ENCODE data around the gene NCAPD3. TPM values are rescaled to one million over a fixed set of nuclear protein-coding genes. Genes with fewer than 3 reads are reported as not detected.

NCAPD3 gene
- total RNA-seq, 4 donors from 2014 or later, result 6.2 to 9.6 (median 8.8) TPM

- DNase-seq (ENCODE audit: extremely low spot score), result no peak
- H3K36me3 ChIP-seq, result peaks cover 10 to 99% (median 64%) of the 10 kb centered on the region in 4 donors
- H3K27ac ChIP-seq (replicated peaks in 1 of 4), result peak overlapping the region; percentile 37 to 77 (median 61)
- no peaks in the 10 kb centered on the region for H3K9me3 ChIP-seq
- no peak overlapping the region for H3K4me3 ChIP-seq
- TF ChIP-seq EP300 (IDR thresholded peaks at IDR 0.05) (peak; percentile 26), POLR2A (IDR thresholded peaks at IDR 0.05; ENCODE audit: low read depth) (no peak)
- intact Hi-C loops (cut with DNase I), result loop anchor here (5.0 kb wide), 1 partner anchor 101 kb away; no protein-coding TSS in a partner anchor
- peaks cover 0 to 46% (median 33%) of the 10 kb centered on the region in 4 donors for H3K4me1 ChIP-seq
- H3K27me3 ChIP-seq, result no peaks in the 10 kb centered on the region
- WGBS, result 90% methylated on average over 30 of the region's 30 CpGs
Observed at GRCh38 chr11:134153147-134153905, 70.4 kb downstream of the NCAPD3 start.

- 55% methylated on average over 7 of the region's 9 CpGs for WGBS
- no peak for TF ChIP-seq POLR2A (IDR thresholded peaks at IDR 0.05; ENCODE audit: low read depth)
- peak in 1 of 2 donors; percentile 38 for TF ChIP-seq POLR2AphosphoS5 (IDR thresholded peaks at IDR 0.05)
- H3K27ac ChIP-seq (replicated peaks in 1 of 4), result peak overlapping the region; percentile 37 to 77 (median 61)
- DNase-seq (ENCODE audit: extremely low spot score), result no peak
- H3K4me1 ChIP-seq, result peaks cover 0 to 52% (median 38%) of the 10 kb centered on the region in 4 donors
- intact Hi-C loops (cut with DNase I), result loop anchor here (5.0 kb wide), 1 partner anchor 100 kb away; no protein-coding TSS in a partner anchor
- no peaks in the 10 kb centered on the region for H3K9me3 ChIP-seq
- H3K36me3 ChIP-seq, result peaks cover 10 to 95% (median 63%) of the 10 kb centered on the region in 4 donors
- no peaks in the 10 kb centered on the region for H3K27me3 ChIP-seq
- H3K4me3 ChIP-seq, result no peak overlapping the region
Observed at GRCh38 chr11:134152696-134153095, 71.1 kb downstream of the NCAPD3 start.

GRCh38 chr11:134151083-134151747 lies 72.6 kb downstream of the NCAPD3 start:
- Histone ChIP-seq H3K36me3 (peaks cover 11 to 90% (median 59%) of the 10 kb centered on the region in 4 donors), H3K27ac (replicated peaks in 1 of 4) (peak overlapping the region; percentile 53 to 77 (median 65)), H3K4me3 (no peak overlapping the region), H3K9me3 (no peaks in the 10 kb centered on the region), H3K27me3 (no peaks in the 10 kb centered on the region), H3K4me1 (peaks cover 0 to 58% (median 42%) of the 10 kb centered on the region in 4 donors)
- intact Hi-C loops (cut with DNase I), result loop anchor here (5.0 kb wide), 1 partner anchor 99 kb away; no protein-coding TSS in a partner anchor
- no peak for DNase-seq (ENCODE audit: extremely low spot score)
- no peak for TF ChIP-seq POLR2A (IDR thresholded peaks at IDR 0.05; ENCODE audit: low read depth)
- TF ChIP-seq POLR2AphosphoS5 (IDR thresholded peaks at IDR 0.05), result no peak
- TF ChIP-seq EP300 (IDR thresholded peaks at IDR 0.05), result no peak
- TF ChIP-seq, protein P1, sequence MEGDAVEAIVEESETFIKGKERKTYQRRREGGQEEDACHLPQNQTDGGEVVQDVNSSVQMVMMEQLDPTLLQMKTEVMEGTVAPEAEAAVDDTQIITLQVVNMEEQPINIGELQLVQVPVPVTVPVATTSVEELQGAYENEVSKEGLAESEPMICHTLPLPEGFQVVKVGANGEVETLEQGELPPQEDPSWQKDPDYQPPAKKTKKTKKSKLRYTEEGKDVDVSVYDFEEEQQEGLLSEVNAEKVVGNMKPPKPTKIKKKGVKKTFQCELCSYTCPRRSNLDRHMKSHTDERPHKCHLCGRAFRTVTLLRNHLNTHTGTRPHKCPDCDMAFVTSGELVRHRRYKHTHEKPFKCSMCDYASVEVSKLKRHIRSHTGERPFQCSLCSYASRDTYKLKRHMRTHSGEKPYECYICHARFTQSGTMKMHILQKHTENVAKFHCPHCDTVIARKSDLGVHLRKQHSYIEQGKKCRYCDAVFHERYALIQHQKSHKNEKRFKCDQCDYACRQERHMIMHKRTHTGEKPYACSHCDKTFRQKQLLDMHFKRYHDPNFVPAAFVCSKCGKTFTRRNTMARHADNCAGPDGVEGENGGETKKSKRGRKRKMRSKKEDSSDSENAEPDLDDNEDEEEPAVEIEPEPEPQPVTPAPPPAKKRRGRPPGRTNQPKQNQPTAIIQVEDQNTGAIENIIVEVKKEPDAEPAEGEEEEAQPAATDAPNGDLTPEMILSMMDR (IDR thresholded peaks at IDR 0.05), result no peak
- 77% methylated on average over 10 of the region's 10 CpGs for WGBS

- no peaks in the 10 kb centered on the region for H3K9me3 ChIP-seq
- WGBS, result 74% methylated on average over 12 of the region's 12 CpGs
- H3K27me3 ChIP-seq, result no peaks in the 10 kb centered on the region
- TF ChIP-seq, protein P1 (IDR thresholded peaks at IDR 0.05), result no peak
- TF ChIP-seq POLR2A (IDR thresholded peaks at IDR 0.05; ENCODE audit: low read depth) (no peak), EP300 (IDR thresholded peaks at IDR 0.05) (peak; percentile 67), POLR2AphosphoS5 (IDR thresholded peaks at IDR 0.05) (peak; percentile 61 to 65)
- H3K4me3 ChIP-seq, result no peak overlapping the region
- peaks cover 17 to 90% (median 60%) of the 10 kb centered on the region in 4 donors for H3K36me3 ChIP-seq
- peak overlapping the region; percentile 53 to 77 (median 65) for H3K27ac ChIP-seq (replicated peaks in 1 of 4)
- peaks cover 0 to 58% (median 42%) of the 10 kb centered on the region in 4 donors for H3K4me1 ChIP-seq
- intact Hi-C loops (cut with DNase I), result loop anchor here (5.0 kb wide), 1 partner anchor 98 kb away; no protein-coding TSS in a partner anchor
- no peak for DNase-seq (ENCODE audit: extremely low spot score)
Observed at GRCh38 chr11:134150195-134150903, 73.4 kb downstream of the NCAPD3 start.

DNA sequence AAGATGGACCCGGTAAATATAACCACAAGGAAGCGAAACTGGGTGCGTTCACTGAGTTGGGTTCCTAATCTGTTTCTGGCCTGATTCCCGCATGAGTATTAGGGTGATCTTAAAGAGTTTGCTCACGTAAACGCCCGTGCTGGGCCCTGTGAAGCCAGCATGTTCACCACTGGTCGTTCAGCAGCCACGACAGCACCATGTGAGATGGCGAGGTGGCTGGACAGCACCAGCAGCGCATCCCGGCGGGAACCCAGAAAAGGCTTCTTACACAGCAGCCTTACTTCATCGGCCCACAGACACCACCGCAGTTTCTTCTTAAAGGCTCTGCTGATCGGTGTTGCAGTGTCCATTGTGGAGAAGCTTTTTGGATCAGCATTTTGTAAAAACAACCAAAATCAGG lies 74.4 kb downstream of the NCAPD3 start:
- Histone ChIP-seq H3K4me3 (no peak overlapping the region), H3K4me1 (peaks cover 0 to 58% (median 42%) of the 10 kb centered on the region in 4 donors), H3K36me3 (peaks cover 17 to 87% (median 62%) of the 10 kb centered on the region in 4 donors), H3K9me3 (no peaks in the 10 kb centered on the region), H3K27me3 (no peaks in the 10 kb centered on the region), H3K27ac (replicated peaks in 1 of 4) (peak overlapping the region in 3 of 4 donors; percentile 56 to 77 (median 74))
- intact Hi-C loops (cut with DNase I), result no loop called here
- DNase-seq (ENCODE audit: extremely low spot score), result no peak
- WGBS, result 93% methylated on average over 9 of the region's 16 CpGs
- TF ChIP-seq POLR2AphosphoS5 (IDR thresholded peaks at IDR 0.05) (no peak), EP300 (IDR thresholded peaks at IDR 0.05) (no peak), POLR2A (IDR thresholded peaks at IDR 0.05; ENCODE audit: low read depth) (no peak)
- TF ChIP-seq, protein P1 (IDR thresholded peaks at IDR 0.05), result no peak

All from esophagus muscularis mucosa (tissue), 4 donors.